Islet of Langerhans (tissue), 1 donor: ENCODE measurements around the gene KLHL2.
"Not testable (repeated sequence)": the region's sequence is repeated elsewhere in the genome, so short reads cannot be mapped to it uniquely, and the experiment has no call there.

Experiments
- FAIRE-seq: peaks from one replicate; lab custom pipeline; 2011; peaks lifted over from hg19 to GRCh38; lab: Jason Lieb, UNC

KLHL2 gene

DNA sequence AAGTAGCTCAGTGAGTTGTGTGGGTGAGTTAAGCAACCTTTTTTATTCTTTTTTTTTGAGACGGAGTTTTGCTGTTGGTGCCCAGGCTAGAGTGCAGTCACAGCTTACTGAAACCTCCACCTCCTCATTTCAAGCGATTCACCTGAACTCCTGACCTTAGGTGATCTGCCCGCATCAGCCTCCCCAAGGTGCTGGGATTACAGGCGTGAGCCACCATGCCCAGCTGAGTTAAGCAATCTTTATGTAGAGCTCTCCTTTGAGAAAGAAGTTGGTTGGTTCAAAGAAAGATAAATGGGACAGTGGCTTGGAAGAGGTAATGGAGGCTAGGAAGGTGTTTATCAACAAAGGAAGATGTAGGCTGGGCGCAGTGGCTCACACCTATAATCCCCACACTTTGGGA is 123.3 kb downstream of the KLHL2 start:
- FAIRE-seq: no peak

GRCh38 chr4:165331359-165331758 is 124.0 kb downstream of the KLHL2 start:
- no peak for FAIRE-seq

GRCh38 chr4:165331823-165332222 is 124.5 kb downstream of the KLHL2 start:
- FAIRE-seq: no peak

DNA sequence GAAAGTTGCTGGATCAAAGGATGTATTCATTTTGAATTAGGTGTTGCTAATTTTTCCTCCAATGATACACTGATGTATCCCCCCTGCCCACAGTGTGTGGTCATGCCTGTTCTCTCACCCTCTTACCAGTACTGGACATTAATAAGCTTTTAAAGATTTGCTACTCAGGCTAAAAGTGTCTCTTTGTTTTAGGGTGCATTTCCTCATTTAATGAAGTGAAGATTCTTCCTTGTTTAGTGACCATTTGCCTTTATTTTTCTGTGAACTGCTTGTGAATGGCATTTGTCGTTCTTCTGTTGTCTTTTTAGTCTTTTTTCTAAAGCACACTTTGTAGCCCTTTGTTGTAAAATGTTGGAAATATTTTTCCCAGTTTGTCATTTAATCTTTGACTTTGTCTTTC is 125.1 kb downstream of the KLHL2 start:
- no peak for FAIRE-seq

- FAIRE-seq: no peak
Measured at GRCh38 chr4:165335163-165335703, 127.9 kb downstream of the KLHL2 start.

DNA sequence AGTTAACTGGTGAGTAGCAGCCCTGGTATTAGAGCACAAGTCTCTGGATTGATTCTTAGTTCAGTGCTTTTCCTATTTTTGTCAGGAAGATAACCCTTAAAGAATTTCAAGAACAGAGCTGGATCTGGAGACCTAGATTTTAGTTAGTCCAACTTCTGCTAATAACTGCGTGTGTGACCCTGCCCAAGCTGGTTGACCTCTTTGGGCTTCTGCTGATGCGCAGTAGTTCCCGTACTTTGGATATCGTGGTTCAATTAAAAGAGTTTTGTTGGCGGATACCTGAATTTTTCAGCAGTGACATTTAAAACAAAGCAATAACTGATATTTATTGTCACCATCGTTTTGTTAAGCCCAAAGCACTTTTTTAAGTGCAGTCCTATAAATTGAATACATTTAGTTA is 129.4 kb downstream of the KLHL2 start:
- FAIRE-seq: no peak

- not testable (repeated sequence) for FAIRE-seq
Measured at GRCh38 chr4:165342340-165342739, 135.0 kb downstream of the KLHL2 start.

- no peak for FAIRE-seq
Measured at GRCh38 chr4:165343353-165344191, 136.2 kb downstream of the KLHL2 start.

- FAIRE-seq: no peak
Measured at GRCh38 chr4:165345666-165346417, 138.5 kb downstream of the KLHL2 start.

DNA sequence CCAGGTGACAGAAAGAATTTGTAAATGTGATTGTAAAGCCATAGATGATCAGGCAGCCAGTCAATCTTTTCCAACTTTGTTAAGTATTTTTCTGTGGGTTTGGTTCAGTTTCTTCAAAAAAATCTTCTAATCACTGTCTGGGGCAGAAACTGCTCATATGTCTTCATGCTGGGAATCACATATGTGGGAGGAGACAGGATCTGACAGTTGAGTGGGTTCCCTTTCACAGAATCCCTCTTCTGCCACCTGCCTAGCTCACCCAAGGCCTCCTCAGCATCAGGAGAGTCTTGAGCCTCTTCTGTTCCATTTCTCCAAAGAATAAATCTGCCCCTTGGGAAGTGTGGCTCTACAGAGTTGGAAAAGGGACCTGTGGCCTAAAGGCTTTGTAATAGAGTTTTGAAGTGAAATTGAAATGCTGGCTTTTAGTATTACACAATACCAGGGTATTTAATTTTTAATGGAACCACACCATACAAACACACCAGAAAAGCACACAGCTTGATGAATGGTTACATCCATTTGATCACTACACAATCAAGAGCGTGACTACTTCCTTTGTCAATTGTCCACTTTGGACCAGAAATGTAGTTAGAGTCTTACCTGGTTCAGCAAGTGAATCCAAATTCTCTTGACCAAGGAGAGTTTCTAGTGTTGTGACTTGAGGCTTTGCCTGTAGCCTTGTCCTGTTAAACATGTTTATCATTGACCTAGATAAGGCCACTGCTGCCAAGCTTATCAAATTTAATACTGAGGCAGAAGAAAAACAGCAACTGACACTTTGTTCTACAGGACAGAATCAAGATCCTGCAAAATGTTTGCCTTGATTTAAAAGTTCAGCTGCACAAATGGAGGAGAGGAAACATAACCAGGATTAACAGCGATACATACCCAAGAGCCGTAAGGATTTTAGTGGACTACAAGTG is 140.5 kb downstream of the KLHL2 start:
- FAIRE-seq: no peak

GRCh38 chr4:165351359-165352130 is 144.2 kb downstream of the KLHL2 start:
- no peak for FAIRE-seq

DNA sequence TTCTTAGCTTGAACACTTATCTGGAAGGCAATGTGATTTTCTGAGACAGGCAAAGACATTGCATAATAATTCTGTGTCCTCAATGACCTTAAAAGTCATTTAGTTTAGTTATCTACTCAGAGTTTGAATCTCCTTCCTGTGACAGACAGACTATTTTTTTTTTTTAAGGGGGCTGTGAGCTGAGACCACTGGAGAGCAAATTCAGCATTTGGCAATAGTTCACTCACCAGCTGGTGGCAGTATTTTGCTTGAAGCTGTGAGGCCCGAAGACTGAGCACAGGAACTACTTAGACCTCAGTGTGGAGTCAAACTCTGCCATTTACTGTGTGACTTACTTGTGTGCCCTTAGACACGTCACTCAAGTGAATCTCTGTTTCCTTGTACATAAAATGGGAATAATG is 148.5 kb downstream of the KLHL2 start:
- FAIRE-seq: peak; percentile 88

DNA sequence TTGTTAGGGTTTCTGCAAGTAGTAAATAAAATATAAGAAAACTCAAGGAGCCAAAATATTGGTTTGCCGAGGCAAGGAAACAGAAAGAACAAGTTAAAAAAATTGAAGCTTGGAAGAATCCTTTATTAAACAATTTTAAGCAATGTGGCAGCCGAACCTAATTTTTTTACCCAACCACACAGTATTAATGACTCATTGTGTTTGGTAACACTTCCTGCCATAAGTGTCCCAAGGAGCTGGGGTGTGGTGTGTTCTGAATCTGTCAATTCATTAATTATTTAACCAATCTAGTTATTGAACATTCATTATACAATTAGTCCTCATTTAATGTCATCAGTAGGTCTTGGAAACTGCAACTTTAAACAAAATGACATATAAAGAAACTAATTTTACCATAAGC is 152.1 kb downstream of the KLHL2 start:
- FAIRE-seq: no peak

DNA sequence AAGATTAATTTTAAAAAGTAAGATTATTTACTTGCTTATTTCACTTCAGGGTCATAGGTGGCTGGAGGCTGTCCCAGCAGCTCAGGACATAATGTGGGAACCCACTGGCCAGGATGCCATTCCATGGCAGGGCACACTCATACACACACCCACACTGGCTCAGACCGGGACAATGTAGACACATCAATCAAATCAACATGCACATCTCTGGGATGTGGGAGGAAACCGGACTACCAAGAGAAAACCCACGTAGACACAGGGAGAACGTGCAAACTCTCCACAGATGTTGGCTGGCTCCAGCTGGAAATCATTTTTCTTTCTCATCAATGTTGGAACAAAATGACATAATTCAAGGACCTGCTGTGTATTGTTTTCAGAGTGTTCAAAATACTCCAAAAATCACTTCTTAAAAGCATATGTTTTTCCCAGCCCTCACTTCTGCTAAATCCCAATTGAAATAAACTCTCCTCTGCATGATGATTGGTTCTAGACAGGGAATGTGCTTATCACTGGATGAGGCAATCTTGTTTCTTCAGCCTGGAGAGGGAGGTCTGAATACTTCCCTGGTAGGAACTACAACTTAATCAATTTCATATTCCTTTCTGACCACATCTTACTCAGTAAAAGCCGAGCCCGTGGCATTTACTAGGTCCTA is 152.8 kb downstream of the KLHL2 start:
- FAIRE-seq: no peak

DNA sequence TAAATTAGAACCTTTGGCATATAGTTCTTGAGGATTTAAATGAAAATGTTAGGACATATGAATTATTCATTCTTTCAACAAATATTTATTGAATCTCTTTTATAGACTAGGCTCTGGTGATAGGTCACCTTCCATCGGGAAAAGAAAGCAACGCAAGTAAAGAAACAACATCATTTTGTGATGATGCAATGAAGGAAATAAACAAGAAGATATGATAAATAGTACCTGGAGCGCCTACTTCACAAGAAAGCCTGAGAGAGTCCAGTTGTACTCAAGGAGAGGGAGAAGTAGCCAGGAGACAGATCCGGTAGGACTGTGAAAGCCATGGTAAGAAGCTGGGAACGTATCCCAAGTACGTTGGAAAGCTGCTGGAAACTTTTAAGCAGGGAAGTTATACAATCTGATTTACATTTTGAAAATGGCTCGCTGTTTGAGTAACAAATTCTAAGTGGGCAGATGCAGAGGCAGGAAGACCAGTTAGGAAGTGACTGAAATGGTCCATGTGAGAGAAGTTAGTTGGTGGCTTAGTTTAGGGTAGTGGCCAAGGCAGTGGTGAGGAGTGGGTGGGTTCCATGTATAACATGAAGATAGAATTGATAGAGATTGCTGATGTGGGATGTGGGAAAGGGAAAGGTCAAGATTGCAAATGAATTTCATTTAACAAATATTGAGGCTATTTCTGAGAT is 153.8 kb downstream of the KLHL2 start:
- FAIRE-seq: no peak

DNA sequence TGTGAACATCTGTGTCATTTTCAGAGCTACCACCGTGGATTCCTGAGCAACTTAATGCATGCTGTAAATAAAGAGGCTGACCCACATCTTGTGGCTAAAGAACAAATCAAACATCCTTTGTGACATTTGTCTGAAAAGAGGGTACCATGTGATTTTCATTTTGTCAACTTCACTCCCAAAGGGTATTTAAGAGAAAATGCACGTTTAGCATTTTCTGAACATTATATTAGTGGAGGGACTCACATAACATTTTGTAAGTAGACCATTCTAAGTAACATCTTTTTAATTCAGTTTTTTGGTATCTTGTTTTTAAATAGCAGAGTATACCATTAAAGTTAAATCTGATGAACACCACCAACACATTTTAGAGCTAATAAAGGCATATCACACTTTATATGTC is 154.4 kb downstream of the KLHL2 start:
- FAIRE-seq: no peak

DNA sequence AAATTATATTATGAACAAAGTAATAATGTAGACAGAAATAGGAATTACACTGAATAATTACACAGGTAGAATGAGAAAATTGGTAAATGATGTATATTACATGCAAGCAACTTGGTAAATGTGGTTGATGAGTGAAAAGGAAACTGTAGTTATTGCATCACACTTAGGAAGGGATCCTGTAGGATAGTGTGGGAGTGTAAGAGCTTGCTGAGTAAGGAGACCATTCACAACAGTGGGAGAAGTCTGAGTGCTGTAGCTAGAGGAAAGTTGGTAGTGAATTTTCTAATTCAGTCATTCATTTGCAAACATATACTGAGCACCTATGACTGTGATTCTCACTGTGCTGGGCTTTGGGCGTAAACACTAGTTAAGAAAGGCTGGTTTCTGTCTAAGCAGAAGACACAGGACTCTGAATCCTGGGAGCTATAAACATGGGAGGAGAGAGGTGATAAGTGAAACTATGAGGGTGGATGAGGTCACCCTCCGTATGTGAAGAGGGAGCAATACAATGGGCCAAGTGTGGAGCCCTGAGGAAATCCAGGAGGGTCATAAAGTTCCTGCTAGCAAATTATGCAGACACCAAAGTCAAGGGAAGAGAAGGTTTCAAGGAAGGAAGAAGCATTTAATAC is 157.2 kb downstream of the KLHL2 start:
- FAIRE-seq: no peak

DNA sequence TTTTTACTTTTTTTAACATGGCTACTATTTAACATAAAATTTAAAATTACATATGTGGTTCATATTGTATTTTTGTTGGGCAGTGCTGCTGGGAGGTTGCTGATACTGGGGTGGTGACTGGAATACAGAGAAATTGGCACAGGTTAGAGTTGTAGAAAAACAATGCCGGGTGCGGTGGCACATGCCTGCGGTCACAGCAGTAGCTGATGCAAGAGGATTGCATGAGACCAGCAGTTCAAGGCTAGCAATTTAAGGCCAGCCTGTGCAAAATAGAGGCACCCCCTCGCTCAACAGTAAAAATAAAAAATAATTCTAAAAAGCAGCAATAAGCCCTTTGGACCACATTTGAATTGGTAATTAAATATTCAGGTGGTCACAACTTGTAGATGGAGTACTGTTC is 159.7 kb downstream of the KLHL2 start:
- no peak for FAIRE-seq

- no peak for FAIRE-seq
Measured at GRCh38 chr4:165368114-165368513, 160.8 kb downstream of the KLHL2 start.

GRCh38 chr4:165368567-165368966 is 161.2 kb downstream of the KLHL2 start:
- FAIRE-seq: no peak
